ENCODE results near the gene IL17A. TPM values are rescaled to one million over a fixed set of nuclear protein-coding genes. Genes with fewer than 3 reads are reported as not detected.

The IL17A gene
- total RNA-seq, 1 experiment from 2014 or later, result not detected

DNA sequence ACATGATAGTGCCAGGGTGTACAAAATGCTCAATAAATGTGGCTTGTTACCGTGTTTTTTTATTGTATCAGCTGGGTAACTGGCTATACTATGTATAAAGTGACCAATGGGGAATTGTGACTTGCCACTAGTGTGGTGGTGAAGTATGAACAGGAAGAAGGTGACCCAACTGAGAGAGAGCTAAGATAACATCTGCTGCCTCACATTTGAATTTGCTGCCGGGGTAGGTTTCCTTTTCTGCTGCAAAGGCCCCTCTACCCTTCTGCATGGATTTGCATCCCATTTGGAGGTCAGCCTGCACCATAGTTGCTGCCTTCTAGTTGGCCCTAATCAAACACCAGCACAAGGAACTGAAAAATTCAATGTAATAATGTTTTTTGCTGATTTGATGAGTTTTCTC, 24.1 kb downstream of the IL17A start:
- CTCF ChIA-PET, result no interaction called here
- no peak overlapping the region for H3K27ac ChIP-seq (ENCODE audit: low read length)
- no peaks in the 10 kb centered on the region for H3K4me1 ChIP-seq (ENCODE audit: control insufficient read depth, insufficient read depth, low read length)
- ATAC-seq (no peak), DNase-seq (ENCODE audit: low read depth, low spot score) (no peak)
- intact Hi-C loops (cut with micrococcal nuclease; ENCODE audit: unreplicated experiment) (no loop called here), in situ Hi-C loops (cut with HindIII; ENCODE audit: low pct_unique_long_range_greater_than_20kb, low sequenced_read_pairs) (no loop called here)
- H3K4me3 ChIP-seq (ENCODE audit: low read depth in 2 of 2, low read length in 2 of 2), result no peak overlapping the region
- peaks cover 6% of the 10 kb centered on the region for H3K27me3 ChIP-seq (ENCODE audit: control insufficient read depth, insufficient read depth, low read length)
- H3K36me3 ChIP-seq (ENCODE audit: control insufficient read depth, insufficient read depth, low read length), result no peaks in the 10 kb centered on the region
- H3K9me3 ChIP-seq (ENCODE audit: control insufficient read depth, insufficient read depth, low read depth, low read length), result no peaks in the 10 kb centered on the region
- BruUV-seq (replicated peaks), result no TSS peak
- TF ChIP-seq, protein P1, sequence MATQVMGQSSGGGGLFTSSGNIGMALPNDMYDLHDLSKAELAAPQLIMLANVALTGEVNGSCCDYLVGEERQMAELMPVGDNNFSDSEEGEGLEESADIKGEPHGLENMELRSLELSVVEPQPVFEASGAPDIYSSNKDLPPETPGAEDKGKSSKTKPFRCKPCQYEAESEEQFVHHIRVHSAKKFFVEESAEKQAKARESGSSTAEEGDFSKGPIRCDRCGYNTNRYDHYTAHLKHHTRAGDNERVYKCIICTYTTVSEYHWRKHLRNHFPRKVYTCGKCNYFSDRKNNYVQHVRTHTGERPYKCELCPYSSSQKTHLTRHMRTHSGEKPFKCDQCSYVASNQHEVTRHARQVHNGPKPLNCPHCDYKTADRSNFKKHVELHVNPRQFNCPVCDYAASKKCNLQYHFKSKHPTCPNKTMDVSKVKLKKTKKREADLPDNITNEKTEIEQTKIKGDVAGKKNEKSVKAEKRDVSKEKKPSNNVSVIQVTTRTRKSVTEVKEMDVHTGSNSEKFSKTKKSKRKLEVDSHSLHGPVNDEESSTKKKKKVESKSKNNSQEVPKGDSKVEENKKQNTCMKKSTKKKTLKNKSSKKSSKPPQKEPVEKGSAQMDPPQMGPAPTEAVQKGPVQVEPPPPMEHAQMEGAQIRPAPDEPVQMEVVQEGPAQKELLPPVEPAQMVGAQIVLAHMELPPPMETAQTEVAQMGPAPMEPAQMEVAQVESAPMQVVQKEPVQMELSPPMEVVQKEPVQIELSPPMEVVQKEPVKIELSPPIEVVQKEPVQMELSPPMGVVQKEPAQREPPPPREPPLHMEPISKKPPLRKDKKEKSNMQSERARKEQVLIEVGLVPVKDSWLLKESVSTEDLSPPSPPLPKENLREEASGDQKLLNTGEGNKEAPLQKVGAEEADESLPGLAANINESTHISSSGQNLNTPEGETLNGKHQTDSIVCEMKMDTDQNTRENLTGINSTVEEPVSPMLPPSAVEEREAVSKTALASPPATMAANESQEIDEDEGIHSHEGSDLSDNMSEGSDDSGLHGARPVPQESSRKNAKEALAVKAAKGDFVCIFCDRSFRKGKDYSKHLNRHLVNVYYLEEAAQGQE (IDR thresholded peaks at IDR 0.05; ENCODE audit: insufficient read depth in 1 of 2, low read depth in 2 of 2, low read length in 1 of 2), result no peak
- TF ChIP-seq POLR2AphosphoS5 (IDR thresholded peaks at IDR 0.05; ENCODE audit: low read depth, low read length), result no peak
- TF ChIP-seq SIN3A (IDR thresholded peaks at IDR 0.05; ENCODE audit: borderline replicate concordance, insufficient read depth, low read depth, low read length), result no peak
- TF ChIP-seq TCF7L2 (IDR thresholded peaks at IDR 0.05; ENCODE audit: low read depth, low read length), result no peak
- TF ChIP-seq, protein P2, sequence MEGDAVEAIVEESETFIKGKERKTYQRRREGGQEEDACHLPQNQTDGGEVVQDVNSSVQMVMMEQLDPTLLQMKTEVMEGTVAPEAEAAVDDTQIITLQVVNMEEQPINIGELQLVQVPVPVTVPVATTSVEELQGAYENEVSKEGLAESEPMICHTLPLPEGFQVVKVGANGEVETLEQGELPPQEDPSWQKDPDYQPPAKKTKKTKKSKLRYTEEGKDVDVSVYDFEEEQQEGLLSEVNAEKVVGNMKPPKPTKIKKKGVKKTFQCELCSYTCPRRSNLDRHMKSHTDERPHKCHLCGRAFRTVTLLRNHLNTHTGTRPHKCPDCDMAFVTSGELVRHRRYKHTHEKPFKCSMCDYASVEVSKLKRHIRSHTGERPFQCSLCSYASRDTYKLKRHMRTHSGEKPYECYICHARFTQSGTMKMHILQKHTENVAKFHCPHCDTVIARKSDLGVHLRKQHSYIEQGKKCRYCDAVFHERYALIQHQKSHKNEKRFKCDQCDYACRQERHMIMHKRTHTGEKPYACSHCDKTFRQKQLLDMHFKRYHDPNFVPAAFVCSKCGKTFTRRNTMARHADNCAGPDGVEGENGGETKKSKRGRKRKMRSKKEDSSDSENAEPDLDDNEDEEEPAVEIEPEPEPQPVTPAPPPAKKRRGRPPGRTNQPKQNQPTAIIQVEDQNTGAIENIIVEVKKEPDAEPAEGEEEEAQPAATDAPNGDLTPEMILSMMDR (IDR thresholded peaks at IDR 0.05), result no peak
- POLR2A ChIA-PET, result no interaction called here

DNA sequence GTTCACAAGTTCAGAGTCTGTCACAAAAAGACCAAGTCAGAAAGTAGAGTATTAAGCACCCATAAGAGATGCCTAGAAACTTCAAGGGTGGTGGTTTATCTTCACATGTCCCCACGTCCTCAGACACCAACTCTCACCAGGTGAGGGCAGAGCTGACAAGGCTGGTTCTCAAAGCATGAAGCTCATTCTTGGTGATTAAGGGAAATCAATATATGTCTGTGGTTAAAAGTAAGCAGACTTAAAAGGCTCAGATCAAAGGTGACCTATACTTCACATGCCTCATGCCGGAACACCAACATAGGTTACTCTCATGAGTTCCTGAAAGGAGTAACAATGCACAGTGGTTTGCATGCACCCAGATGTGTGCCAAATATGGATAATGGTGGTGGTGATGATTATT, 27.0 kb downstream of the IL17A start:
- Histone ChIP-seq H3K27ac (ENCODE audit: low read length) (no peak overlapping the region), H3K9me3 (ENCODE audit: control insufficient read depth, insufficient read depth, low read depth, low read length) (no peaks in the 10 kb centered on the region), H3K4me3 (ENCODE audit: low read depth in 2 of 2, low read length in 2 of 2) (no peak overlapping the region), H3K4me1 (ENCODE audit: control insufficient read depth, insufficient read depth, low read length) (no peaks in the 10 kb centered on the region), H3K27me3 (ENCODE audit: control insufficient read depth, insufficient read depth, low read length) (peaks cover 9% of the 10 kb centered on the region), H3K36me3 (ENCODE audit: control insufficient read depth, insufficient read depth, low read length) (no peaks in the 10 kb centered on the region)
- intact Hi-C loops (cut with micrococcal nuclease; ENCODE audit: unreplicated experiment) (no loop called here), in situ Hi-C loops (cut with HindIII; ENCODE audit: low pct_unique_long_range_greater_than_20kb, low sequenced_read_pairs) (no loop called here)
- TF ChIP-seq POLR2AphosphoS5 (IDR thresholded peaks at IDR 0.05; ENCODE audit: low read depth, low read length) (no peak), SIN3A (IDR thresholded peaks at IDR 0.05; ENCODE audit: borderline replicate concordance, insufficient read depth, low read depth, low read length) (no peak), TCF7L2 (IDR thresholded peaks at IDR 0.05; ENCODE audit: low read depth, low read length) (no peak)
- TF ChIP-seq, protein P1 (IDR thresholded peaks at IDR 0.05; ENCODE audit: insufficient read depth in 1 of 2, low read depth in 2 of 2, low read length in 1 of 2), result no peak
- TF ChIP-seq, protein P2 (IDR thresholded peaks at IDR 0.05), result no peak
- CTCF ChIA-PET, result no interaction called here
- no TSS peak for BruUV-seq (replicated peaks)
- ATAC-seq (no peak), DNase-seq (ENCODE audit: low read depth, low spot score) (no peak)
- POLR2A ChIA-PET, result no interaction called here

Data from Panc1 (cell line).